Activated CD4-positive, alpha-beta T cell treated with anti-CD3 and anti-CD28 coated beads, Interleukin-2, amount 50 U/mL, for 48 hours (primary cell): Measurements from ENCODE around the gene ZDHHC1.

Source experiments
- DNase-seq, 2 experiments: peaks; one replicate each; pipeline ENCODE4 v3.0.0-alpha.2; 2020

Gene ZDHHC1

GRCh38 chr16:67350324-67350723 is 66.0 kb downstream of the ZDHHC1 start:
- no peak for DNase-seq

DNA sequence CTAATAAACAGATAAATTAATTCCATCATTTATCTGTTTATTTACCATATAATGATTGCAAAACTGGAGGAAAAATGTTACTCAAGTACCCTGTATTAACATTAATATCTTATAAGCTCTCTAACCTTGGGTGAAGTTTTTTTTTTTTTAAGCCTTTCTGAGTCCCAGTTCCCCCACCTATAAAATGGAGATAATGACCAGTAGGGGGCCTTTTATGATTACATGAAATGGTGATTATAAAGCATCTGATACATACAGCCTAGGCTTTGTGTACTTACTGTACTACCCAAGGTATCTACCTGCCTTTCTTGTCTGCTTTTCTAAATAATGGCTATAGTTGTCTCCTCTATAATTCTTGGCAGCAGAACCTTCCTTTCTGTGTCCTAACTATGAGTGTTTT is 67.1 kb downstream of the ZDHHC1 start:
- DNase-seq = no peak

- DNase-seq = no peak
These were observed 69.9 kb downstream of the ZDHHC1 start for GRCh38 chr16:67346341-67346740.

- no peak for DNase-seq
These were observed 70.9 kb downstream of the ZDHHC1 start for GRCh38 chr16:67345401-67345800.
